Tibial nerve (tissue), 4 donors: ENCODE measurements around the gene GSC.

ENCODE experiments used
- CTCF ChIP-seq, 5 experiments: fragments of 200-600 bp in 3 of 5; fragments of 450-650 bp in 2 of 5; sonication (generic) in 3 of 5; IDR thresholded peaks; one replicate each; pipeline ENCODE4 v1.5.1; 2016 to 2019; ENCODE audit warnings: antibody characterized with exemption in 5 of 5, mild to moderate bottlenecking in 3 of 5, moderate library complexity in 2 of 5
- EP300 ChIP-seq, 2 donors: sonication (generic); formaldehyde crosslinking; IDR thresholded peaks; one replicate each; pipeline ENCODE4 v1.6.1; 2017; ENCODE audit warnings: antibody characterized with exemption in 2 of 2, mild to moderate bottlenecking in 1 of 2
- POLR2A ChIP-seq, 2 donors: fragments of 450-650 bp; IDR thresholded peaks; one replicate each; pipeline ENCODE4 v1.6.1; 2017; ENCODE audit warnings: antibody characterized with exemption in 2 of 2, mild to moderate bottlenecking in 2 of 2, moderate library complexity in 2 of 2

- no peak for TF ChIP-seq CTCF (IDR thresholded peaks at IDR 0.05)
- no peak for TF ChIP-seq EP300 (IDR thresholded peaks at IDR 0.05)
- no peak for TF ChIP-seq POLR2A (IDR thresholded peaks at IDR 0.05)
These were observed 49.6 kb upstream of the GSC start for GRCh38 chr14:94819531-94819930.
